ENCODE measurements around the gene NT5DC3.

DNA sequence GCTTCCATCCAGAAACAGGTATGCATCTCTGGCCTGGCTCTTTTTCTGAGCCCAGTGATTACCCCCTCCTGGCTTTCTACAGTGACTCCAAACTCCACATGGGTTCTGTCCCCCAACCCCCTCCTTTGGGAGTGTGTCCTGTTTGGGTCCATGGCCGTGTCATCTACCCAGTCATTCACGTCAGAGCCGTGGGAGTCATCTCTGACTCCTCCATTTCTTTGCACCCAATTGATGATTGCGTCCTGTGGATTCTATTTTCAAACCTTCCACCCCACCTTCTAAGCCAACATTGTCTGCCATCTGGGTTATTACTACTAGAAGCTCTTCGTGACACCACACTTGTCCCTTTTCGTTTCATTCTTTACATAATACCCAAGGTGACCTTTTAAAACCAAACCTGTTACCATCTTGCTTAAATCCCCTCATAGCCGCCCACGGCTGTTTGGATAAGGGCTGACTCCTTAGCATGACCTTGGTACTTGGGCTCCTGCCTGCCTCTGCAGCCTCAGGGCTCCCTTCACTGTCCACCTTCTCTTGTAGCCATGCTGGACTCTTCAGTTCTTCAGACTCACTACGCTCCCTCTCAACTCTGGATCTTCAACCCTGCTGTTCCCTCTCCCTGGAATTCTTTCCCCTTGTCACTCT is 38.1 kb upstream of the NT5DC3 start:
- TF ChIP-seq SMAD3 (CRISPR knock-in tag; conservative IDR thresholded peaks at IDR 0.05) (no peak), POLR2AphosphoS2 (IDR thresholded peaks at IDR 0.05; ENCODE audit: low read length) (no peak)
- TF ChIP-seq, protein P1, sequence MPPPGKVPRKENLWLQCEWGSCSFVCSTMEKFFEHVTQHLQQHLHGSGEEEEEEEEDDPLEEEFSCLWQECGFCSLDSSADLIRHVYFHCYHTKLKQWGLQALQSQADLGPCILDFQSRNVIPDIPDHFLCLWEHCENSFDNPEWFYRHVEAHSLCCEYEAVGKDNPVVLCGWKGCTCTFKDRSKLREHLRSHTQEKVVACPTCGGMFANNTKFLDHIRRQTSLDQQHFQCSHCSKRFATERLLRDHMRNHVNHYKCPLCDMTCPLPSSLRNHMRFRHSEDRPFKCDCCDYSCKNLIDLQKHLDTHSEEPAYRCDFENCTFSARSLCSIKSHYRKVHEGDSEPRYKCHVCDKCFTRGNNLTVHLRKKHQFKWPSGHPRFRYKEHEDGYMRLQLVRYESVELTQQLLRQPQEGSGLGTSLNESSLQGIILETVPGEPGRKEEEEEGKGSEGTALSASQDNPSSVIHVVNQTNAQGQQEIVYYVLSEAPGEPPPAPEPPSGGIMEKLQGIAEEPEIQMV (tag; conservative IDR thresholded peaks at IDR 0.05; ENCODE audit: low read depth): no peak
